HK-2 (cell line): ENCODE results near the gene SMC6.

Experiments
- DNase-seq: peaks from one replicate; pipeline ENCODE4 v3.0.0-alpha.2; 2018; ENCODE audit not compliant: unreplicated experiment

Gene SMC6

GRCh38 chr2:17753803-17754663, at the start of gene SMC6, which contains the start of gene GEN1:
SMC6 (minus strand) TSS chr2:17753810; CDS start chr2:17745946, 7,864 bp downstream.
GEN1 (plus strand) TSS chr2:17754138; CDS start chr2:17759944, 5,806 bp downstream.
- peak; percentile 92 for DNase-seq

- DNase-seq = no peak
Observed at GRCh38 chr2:17800693-17801458, 47.3 kb upstream of the SMC6 start.

GRCh38 chr2:17800219-17800618, 46.6 kb upstream of the SMC6 start:
- no peak for DNase-seq

GRCh38 chr2:17799301-17800120, 45.9 kb upstream of the SMC6 start:
- no peak for DNase-seq

GRCh38 chr2:17798338-17798737, 44.7 kb upstream of the SMC6 start:
- no peak for DNase-seq

GRCh38 chr2:17795309-17795708, 41.7 kb upstream of the SMC6 start:
- DNase-seq = no peak

GRCh38 chr2:17793803-17794354, 40.3 kb upstream of the SMC6 start:
- no peak for DNase-seq

GRCh38 chr2:17793296-17793695, 39.7 kb upstream of the SMC6 start:
- no peak for DNase-seq

GRCh38 chr2:17792515-17792914, 38.9 kb upstream of the SMC6 start:
- no peak for DNase-seq

- no peak for DNase-seq
Observed at GRCh38 chr2:17791817-17792130, 38.2 kb upstream of the SMC6 start.

- DNase-seq = no peak
Observed at GRCh38 chr2:17791121-17791816, 37.7 kb upstream of the SMC6 start.

- no peak for DNase-seq
Observed at GRCh38 chr2:17790536-17790935, 36.9 kb upstream of the SMC6 start.

- no peak for DNase-seq
Observed at GRCh38 chr2:17788773-17789172, 35.2 kb upstream of the SMC6 start.

GRCh38 chr2:17786727-17787126, 33.1 kb upstream of the SMC6 start:
- DNase-seq = no peak

GRCh38 chr2:17781482-17781881, 27.9 kb upstream of the SMC6 start:
- no peak for DNase-seq

GRCh38 chr2:17780546-17780945, 26.9 kb upstream of the SMC6 start:
- no peak for DNase-seq

GRCh38 chr2:17772532-17772931, 18.9 kb upstream of the SMC6 start:
- no peak for DNase-seq

GRCh38 chr2:17771956-17772355, 18.3 kb upstream of the SMC6 start:
- DNase-seq = no peak

GRCh38 chr2:17768894-17769293, 15.3 kb upstream of the SMC6 start:
- DNase-seq = no peak

GRCh38 chr2:17765398-17765797, 11.8 kb upstream of the SMC6 start:
- DNase-seq = no peak

GRCh38 chr2:17763641-17764333, 10.2 kb upstream of the SMC6 start:
- DNase-seq = no peak
